Stimulated activated CD8-positive, alpha-beta memory T cell treated with anti-CD3 and anti-CD28 coated beads, Interleukin-12 subunit alpha, Interleukin-12 subunit beta, amount 100 ng/mL, for 4 hours (primary cell): ENCODE results near the gene TCF7L2.
"Not testable (repeated sequence)": the region's sequence is repeated elsewhere in the genome, so short reads cannot be mapped to it uniquely, and the experiment has no call there.

Experiments
- DNase-seq: peaks from one replicate; pipeline ENCODE4 v3.0.0-alpha.2; 2020; ENCODE audit warnings: low read depth

TCF7L2 gene

GRCh38 chr10:113047151-113047550, 97.1 kb downstream of the TCF7L2 start:
- no peak for DNase-seq

GRCh38 chr10:113047605-113047962, 97.5 kb downstream of the TCF7L2 start:
- DNase-seq = no peak

GRCh38 chr10:113047963-113048781, 98.1 kb downstream of the TCF7L2 start:
- DNase-seq = no peak

DNA sequence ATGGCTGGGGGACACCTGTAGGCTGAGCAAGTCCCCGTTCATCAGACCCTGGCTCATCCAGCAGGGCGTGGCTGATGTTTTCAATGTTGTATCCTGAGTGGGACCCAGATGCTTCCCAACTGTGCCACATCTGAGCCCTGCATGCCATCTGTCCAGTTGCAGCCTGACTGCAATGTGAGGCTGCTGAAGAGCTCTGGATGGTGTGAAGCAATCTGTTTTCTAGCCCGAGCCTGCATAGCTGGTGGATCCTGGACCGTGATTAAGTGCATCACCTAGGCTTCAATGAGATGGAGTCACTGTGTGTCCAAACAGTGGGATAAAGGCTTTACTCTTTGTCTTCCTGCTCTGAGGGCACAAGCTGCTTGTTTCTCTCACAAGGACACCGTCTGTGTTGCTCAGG, 99.8 kb downstream of the TCF7L2 start:
- DNase-seq = no peak

- DNase-seq = no peak
Observed at GRCh38 chr10:113052076-113052830, 102.2 kb downstream of the TCF7L2 start.

DNA sequence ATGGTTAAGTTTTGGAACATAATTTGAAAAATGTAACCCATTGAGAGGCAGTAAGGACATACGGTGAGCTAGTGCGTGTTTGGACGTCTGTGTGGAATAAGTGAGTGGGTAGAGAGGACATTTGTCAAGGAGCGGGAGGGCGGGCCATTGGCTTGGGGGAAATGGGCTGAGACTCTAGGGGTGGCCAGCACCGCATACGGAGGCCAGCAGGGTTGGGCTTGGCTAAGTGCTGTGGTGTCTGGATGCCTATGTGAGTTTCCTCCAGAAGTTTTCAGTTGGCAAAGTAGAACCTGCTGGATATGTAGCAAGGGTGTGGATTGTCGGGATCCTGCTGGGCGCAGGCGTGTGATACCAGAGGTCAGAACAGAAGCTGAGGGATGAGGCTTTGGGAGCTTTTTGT, 103.0 kb downstream of the TCF7L2 start:
- no peak for DNase-seq

- no peak for DNase-seq
Observed at GRCh38 chr10:113053881-113054280, 103.8 kb downstream of the TCF7L2 start.

- DNase-seq = no peak
Observed at GRCh38 chr10:113055458-113055857, 105.4 kb downstream of the TCF7L2 start.

DNA sequence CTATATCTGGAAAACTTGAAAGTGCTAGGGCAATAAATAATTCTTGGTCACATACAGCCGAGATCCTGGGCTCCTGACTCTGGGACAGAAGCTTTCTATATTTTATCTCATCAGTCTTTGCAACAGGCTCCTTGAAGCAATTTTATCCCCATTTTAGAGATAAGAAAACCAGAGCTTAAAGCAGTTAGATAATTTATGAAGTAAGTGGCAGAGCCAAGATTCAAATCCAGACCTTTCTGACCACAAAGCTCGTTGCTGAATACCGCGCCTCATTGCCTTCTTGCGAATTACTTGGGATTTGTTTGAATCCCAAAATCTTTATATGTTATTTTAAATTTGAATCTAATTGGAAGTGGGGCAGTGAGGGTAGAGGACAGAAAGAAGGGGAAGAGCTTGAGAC, 106.0 kb downstream of the TCF7L2 start:
- DNase-seq = no peak

- DNase-seq = no peak
Observed at GRCh38 chr10:113056441-113057021, 106.5 kb downstream of the TCF7L2 start.

DNA sequence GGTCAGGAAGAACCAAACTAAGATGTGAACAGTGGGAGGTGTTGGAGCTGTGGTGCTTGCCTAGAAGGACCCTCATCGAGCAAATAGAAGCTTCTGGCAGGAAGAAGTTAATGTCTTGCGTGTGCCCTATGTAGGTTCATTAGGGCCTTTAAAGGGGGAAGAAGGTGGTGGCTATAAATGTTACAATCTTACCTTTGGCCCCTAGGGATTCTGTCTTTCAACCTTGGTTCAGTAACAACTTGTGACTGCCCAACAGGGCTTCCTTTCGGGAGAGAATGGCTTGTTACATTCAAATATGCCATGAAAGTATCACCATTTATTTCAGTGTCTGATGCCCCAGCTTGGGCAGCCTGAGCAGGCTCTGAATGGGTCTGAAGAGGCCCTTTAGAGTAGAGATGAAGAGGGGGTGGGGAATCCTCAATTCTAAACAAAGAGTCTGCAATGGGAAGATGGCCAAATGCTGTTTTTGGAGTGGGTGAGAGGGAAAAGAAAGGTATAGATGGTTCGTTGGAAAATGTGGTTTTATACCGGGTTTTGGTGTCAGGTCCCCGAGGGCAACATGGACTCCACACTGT, 108.0 kb downstream of the TCF7L2 start:
- DNase-seq = no peak

DNA sequence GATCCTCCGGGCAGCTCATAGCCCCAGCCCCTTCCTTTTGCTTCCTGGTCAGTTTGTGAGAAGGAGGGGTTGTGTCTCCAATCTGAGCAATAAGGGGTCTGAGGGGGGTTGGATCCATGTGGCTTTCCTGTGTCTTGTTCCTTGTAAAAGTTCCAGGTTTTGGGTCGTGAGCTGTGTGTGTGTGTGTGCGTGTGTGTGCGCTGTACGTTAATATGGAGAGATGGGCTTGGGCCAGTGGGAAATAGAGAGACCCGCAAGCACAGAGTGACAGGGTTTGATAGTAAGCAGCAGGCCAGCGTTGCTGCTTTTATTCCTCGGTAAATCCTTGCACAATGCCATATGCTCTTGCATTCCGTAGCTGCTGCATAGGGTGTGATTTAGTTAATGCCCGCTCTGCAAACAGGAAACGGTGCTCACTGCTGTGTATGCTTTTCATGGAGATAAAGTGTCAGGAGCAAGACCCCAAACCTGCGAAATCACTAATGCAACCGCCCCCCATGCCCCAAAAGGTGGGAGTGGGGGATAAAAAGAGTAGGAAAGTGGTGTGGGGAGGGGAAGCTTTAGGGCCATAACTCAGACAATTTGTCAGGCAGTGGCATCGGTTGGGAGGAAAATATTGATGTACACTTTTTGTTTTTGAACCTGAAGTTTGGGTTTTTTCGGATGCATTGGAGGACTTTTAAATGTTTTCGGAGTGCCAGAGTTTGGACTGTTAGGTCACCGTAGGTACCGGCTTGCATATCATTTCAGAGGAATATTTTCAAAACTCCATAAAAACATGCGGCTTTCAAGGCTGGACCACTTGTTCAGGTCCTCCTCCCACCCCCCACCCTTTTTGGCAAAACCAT, 108.7 kb downstream of the TCF7L2 start:
- no peak for DNase-seq

DNA sequence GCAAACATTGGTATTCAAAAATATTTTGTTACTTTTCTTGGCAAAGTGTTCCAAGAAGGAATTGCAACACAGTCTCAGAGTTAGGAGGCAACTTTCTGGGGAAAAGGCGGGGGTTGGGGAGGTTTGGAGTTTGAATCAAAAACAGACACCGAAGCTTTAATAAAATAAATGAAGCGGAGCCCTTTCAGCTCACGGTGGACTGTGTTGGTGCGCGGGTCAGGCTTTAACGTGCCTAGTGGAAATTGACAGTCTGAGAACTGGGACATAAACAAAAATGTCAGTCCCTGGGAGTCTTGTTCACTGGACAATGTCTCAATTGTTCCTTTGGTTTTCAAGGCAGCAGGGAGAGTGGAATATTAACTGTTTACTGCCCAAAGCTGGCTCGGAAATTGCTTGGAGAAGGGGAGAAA, 109.3 kb downstream of the TCF7L2 start:
- DNase-seq = no peak

GRCh38 chr10:113060201-113061053, 110.4 kb downstream of the TCF7L2 start:
- no peak for DNase-seq

- no peak for DNase-seq
Observed at GRCh38 chr10:113061054-113061430, 111.0 kb downstream of the TCF7L2 start.

- DNase-seq = no peak
Observed at GRCh38 chr10:113061557-113061956, 111.5 kb downstream of the TCF7L2 start.

GRCh38 chr10:113063043-113063967, 113.3 kb downstream of the TCF7L2 start:
- no peak for DNase-seq

- no peak for DNase-seq
Observed at GRCh38 chr10:113064039-113064438, 114.0 kb downstream of the TCF7L2 start.

DNA sequence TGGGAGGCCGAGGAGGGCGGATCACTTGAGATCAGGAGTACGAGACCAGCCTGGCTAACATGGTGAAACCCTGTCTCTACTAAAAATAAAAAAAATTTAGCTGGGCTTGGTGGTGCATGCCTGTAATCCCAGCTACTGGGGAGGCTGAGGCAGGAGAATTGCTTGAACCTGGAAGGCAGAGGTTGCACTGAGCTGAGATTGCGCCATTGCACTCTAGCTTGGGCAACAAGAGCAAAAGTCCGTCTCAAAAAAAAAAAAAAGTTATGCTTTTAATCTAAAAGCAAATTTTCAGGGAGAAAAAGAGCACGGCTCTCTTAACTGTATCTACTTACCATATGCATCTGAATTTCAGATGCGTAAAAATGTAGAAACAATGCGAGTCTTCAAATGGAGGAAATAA, 116.1 kb downstream of the TCF7L2 start:
- DNase-seq = not testable (repeated sequence)
